SK-N-SH (cell line): Measurements from ENCODE around the gene USP31.

Experiments
- CTCF ChIP-seq: fragments of 200-600 bp; sonication (generic); IDR thresholded peaks from 2 replicates; pipeline ENCODE4 v1.6.1; 2017; ENCODE audit warnings: antibody characterized with exemption, mild to moderate bottlenecking, moderate library complexity
- EP300 ChIP-seq, 2 experiments: IDR thresholded peaks; 2 replicates each; pipeline versions ENCODE4 v1.4.0 to v1.6.1; 2012; ENCODE audit warnings: borderline replicate concordance in 1 of 2, low read depth in 1 of 2, low read length in 1 of 2
- GABPA ChIP-seq: IDR thresholded peaks from 2 replicates; pipeline ENCODE4 v1.4.0; 2012; ENCODE audit warnings: low read depth, mild to moderate bottlenecking
- IRF3 ChIP-seq: fragments of 150-350 bp; IDR thresholded peaks from 2 replicates; pipeline ENCODE4 v1.6.1; 2016; ENCODE audit warnings: mild to moderate bottlenecking, low read depth, low read length
- MXI1 ChIP-seq: IDR thresholded peaks from 2 replicates; pipeline ENCODE4 v1.6.1; 2012; ENCODE audit warnings: mild to moderate bottlenecking, low read depth, low read length, improper control_type of control experiment
- NFIC ChIP-seq: IDR thresholded peaks from 2 replicates; pipeline ENCODE4 v1.4.0; 2012; ENCODE audit warnings: borderline replicate concordance
- POLR2AphosphoS5 ChIP-seq: IDR thresholded peaks from 2 replicates; pipeline ENCODE4 v1.6.1; 2012; ENCODE audit warnings: low read depth, low read length
- SMC3 ChIP-seq: IDR thresholded peaks from 2 replicates; pipeline ENCODE4 v1.6.1; 2012; ENCODE audit warnings: low read depth, low read length, improper control_type of control experiment
- TAF1 ChIP-seq: IDR thresholded peaks from 2 replicates; pipeline ENCODE4 v1.6.1; 2012; ENCODE audit warnings: low read depth, mild to moderate bottlenecking, low read length, moderate library complexity, borderline replicate concordance
- USF1 ChIP-seq: IDR thresholded peaks from 2 replicates; pipeline ENCODE4 v1.4.0; 2012; ENCODE audit warnings: low read depth, borderline replicate concordance

GRCh38 chr16:23014592-23014991 is 134.7 kb downstream of the USP31 start:
- TF ChIP-seq MXI1 (no peak), IRF3 (no peak), CTCF (no peak), EP300 (IDR thresholded peaks at IDR 0.05; ENCODE audit: borderline replicate concordance in 1 of 2, low read depth in 1 of 2, low read length in 1 of 2) (no peak), TAF1 (no peak), USF1 (no peak), GABPA (no peak), NFIC (no peak), POLR2AphosphoS5 (no peak), SMC3 (no peak)
